UCSD-AML1 (cell line): ENCODE results near the gene ZNF773.
A peak's percentile ranks its signal among the peaks of the same experiment; 100 is the strongest.
"Not testable (repeated sequence)": the region's sequence is repeated elsewhere in the genome, so short reads cannot be mapped to it uniquely, and the experiment has no call there.

Source experiments
- DNase-seq: peaks from one replicate; lab custom pipeline; 2025; ENCODE audit not compliant: unreplicated experiment; lab: John Stamatoyannopoulos, UW

The ZNF773 gene

DNA sequence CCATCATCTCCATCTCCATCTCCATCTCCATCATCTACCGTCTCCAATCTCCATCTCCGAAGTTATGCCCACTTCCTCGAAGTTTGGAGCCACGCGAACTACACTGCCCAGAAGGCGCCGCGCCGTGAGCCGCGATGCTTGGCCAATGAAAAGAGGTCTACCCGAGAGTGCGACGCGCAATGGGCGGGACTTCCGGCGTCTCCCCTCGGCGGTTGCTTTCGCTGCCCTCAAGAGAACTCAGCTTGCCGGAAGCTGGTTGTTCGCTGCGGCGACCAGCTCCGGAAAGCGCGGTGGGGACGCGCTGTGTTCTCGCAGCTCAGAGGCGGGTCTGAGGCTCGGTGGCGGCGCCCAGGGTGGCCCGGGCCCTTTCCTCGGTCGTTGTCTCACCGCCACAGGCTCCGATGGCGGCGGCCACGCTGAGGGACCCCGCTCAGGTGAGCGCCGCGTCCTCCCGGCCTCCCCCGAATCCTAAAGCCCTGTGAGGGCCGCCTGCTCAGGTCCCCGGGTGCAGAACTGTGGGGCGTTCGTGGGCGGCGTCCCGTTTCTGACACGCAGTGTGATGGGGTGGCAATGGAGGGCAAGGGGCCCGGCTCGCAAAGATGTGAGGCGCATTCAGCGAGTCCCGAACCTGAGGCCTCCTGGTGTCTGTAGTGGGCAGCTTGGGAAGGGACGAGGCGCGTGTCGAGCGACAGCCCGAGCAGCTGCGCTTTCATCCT lies at the start of gene ZNF773:
Gene ZNF773, plus strand, starts transcription at position 259 of the 716 bp plus-strand sequence. Its CDS starts 143 bp downstream, at position 402.
- DNase-seq = peak; percentile 96

DNA sequence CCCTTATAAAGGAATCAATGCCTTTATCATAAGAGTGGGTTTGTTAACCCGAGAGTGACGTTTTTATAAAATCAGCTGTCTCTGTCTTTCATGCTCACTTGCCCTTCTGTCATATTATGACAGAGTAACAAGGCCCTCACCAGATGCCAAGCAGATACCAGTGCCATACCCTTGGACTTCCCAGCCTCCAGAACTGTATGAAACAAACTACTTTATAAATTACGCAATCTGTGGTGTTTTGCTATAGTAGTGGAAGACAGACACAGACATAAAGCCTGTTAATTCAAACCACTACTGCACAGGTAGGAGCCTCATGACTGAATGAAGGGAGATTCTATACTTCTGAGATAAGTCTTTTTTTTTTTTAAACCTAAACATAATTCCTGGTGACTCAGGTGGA lies 47.4 kb upstream of the ZNF773 start:
- no peak for DNase-seq

DNA sequence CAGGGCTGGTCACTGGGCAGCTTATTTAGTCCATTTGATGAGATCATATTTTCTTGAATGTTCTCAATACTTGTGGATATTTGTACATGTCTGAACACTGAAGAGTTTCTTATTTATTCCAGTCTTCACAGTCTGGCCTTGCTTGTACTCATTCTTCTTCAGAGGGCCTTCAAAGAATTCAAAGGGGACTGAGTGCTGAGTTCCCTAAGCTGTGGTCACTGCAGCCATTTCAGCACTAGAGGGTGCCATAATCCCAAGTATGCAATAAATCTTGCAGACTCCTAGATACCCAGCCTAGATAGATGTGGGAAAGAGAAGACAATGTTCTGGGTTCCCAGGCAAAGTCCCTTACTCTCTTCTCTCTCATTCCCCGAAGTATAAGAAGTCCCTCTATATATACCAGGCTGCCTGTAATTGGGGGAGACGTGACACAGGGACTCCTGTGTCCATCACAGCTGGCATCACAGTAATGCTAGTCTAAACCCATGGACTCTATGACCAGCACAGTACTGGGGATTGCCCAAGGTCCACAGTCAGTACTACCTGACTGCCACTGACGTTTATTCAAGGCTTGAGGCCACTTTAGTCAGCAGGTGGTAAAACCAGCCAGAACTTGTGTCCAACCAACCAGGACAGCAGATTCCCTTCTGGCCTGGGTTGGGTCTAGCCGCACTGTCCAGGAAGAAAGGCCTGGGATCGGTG lies 33.9 kb upstream of the ZNF773 start:
- DNase-seq = peak; percentile 28

DNA sequence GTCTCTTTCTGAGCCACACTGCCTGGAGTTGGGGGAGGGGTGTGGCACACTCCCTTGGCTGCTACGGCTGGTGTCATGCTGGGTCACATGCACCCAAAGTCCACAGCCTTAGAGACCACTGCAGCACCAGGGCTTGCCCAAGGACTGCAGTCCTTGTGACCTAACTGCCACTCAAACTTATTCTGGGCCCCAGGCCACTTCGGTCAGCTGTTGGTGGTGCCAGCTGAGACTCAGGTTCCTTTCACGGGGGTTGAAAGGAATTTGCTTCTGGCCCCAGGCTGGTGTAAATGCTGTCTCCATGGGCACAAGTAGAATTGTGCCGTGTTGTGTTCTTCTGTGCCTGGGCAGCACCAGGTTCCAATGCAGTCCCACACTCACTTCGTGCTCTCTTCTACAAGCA lies 33.2 kb upstream of the ZNF773 start:
- DNase-seq = no peak

DNA sequence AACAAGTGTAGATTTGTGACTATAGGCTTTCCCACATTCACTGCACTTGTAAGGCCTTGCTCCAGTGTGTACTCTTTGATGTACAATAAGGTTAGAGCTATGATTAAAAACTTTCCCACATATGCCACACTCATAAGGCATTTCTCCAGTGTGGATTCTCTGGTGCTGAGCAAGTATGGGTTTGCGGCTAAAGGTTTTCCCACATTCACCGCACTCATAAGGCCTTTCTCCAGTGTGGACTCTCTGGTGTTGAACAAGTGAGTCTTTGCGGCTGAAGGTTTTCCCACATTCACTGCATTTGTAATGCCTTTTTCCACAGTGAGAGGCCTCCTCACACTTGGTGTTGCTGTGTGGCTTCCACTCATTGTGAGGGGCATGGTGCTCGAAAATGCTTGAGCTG lies 26.1 kb upstream of the ZNF773 start:
- no peak for DNase-seq

DNA sequence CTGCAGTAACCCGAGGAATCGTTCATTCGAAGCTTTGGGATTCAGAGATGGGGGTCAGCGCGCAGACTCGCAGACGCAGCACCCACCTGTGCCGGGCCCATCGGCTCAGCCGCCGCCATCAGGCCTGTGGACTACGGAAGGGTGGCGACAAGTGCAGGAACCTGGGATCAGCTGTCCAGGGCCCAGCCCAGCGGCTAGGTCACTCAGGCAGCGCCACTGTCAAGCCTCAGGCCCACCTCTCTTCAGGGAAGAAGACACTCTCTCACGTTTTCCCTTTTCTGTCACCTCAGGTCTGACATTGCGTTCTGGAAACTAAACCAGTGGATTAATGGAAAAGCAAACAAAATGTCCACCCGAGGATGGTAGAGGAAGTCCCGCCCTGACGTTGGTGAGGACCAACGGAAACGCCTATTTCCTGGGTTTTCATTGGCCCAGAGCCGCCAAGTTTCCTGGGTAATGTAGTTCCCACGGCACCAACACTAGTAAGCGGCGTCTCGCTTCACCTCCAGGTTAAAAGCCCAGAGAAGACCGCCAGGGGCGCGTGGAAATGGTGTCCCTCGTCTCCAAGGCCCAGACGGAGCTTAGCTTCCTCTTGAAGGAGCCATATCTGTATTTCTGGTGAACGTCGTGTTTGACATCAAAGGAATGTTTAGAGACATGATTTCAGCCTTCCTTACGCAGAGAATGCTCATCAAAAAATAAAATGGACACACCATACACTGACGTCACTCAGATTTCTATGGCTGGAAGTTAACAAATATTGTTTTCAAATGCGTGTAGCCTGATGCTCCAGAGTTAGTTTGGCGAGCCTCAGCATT lies 22.3 kb upstream of the ZNF773 start, which contains the start of gene ZNF772:
Gene ZNF772, minus strand, starts transcription at position 376 of the 818 bp plus-strand sequence. Its CDS starts 257 bp downstream, at position 119.
- DNase-seq = peak; percentile 84

DNA sequence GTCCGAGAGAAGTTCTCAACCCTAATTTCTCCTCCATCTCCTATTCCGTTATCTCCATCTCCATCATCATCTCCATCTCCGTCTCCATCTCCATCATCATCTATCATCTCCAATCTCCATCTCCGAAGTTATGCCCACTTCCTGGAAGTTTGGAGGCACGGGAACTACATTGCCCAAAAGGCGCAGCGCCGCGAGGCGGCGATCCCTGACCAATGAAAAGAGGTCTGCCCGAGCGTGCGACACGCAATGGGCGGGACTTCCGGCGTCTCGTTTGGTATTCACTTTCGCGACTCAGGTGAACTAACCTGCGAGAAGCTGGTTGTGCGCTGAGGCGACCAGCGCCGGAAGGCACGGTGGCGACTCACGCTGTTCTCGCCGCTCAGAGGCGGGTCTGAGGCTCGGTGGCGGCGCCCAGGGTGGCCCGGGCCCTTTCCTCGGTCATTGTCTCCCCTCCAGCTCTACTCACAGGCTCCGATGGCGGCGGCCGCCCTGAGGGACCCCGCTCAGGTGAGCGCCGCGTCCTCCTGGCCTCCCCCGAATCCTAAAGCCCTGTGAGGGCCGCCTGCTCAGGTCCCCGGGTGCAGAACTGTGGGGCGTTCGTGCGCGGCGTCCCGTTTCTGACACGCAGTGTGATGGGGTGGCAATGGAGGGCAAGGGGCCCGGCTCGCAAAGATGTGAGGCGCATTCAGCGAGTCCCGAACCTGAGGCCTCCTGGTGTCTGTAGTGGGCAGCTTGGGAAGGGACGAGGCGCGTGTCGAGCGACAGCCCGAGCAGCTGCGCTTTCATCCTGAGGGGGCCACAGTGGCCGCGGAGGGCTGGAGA lies 12.1 kb upstream of the ZNF773 start, which contains the start of gene ZNF419:
Gene ZNF419, plus strand, starts transcription at position 274 of the 822 bp plus-strand sequence. Its CDS starts 201 bp downstream, at position 475.
- peak; percentile 86 for DNase-seq

DNA sequence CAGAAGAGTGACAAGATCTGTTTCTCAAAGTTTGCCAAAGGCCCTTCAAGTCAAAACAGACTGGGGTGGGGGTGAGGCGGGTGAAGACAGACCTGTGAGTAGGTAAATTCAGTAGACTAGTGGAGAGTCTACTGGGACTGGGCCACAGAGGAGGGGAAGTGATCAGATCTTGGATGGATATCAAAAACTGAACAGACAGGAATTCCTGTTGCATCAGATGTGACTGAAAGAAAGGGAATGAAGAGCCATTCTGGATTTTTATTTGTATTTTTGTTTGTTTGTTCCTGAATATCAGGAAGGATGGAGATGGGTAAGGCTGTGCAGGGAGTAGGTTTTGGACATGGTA lies 11.5 kb upstream of the ZNF773 start:
- DNase-seq = not testable (repeated sequence)

DNA sequence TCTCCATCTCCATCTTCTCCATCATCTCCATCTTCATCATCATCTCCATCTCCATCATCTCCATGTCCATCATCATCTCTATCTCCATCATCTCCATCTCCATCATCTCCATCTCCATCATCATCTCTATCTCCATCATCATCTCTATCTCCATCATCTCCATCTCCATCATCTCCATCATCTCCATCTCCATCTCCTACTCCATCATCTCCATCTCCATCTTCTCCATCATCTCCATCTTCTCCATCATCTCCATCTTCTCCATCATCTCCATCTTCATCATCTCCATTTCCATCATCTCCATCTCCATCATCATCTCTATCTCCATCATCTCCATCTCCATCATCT lies 432 bp upstream of the ZNF773 start:
- DNase-seq = not testable (repeated sequence)

DNA sequence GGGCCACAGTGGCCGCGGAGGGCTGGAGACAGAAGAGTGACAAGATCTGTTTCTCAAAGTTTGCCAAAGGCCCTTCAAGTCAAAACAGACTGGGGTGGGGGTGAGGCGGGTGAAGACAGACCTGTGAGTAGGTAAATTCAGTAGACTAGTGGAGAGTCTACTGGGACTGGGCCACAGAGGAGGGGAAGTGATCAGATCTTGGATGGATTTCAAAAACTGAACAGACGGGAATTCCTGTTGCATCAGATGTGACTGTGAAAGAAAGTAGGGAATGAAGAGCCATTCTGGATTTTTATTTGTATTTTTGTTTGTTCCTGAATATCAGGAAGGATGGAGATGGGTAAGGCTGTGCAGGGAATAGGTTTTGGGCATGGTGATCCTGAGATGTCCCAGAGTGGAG lies 662 bp downstream of the ZNF773 start:
- not testable (repeated sequence) for DNase-seq

DNA sequence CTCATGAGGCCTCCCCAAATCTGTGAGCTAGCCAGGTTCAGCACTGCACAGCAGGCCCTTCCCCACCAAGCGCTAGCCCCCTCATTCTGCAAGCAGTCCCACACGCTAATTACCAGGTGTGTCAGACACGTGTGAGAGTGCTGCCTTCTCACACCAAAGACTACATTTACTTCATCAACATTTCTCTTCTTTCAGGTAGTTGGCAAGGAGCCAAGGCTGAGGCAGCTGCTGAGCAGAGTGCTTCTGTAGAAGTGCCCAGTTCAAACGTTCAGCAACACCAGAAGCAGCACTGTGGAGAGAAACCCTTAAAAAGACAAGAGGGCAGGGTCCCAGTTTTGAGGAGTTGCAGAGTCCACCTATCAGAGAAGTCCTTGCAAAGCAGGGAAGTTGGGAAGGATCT lies 6.4 kb downstream of the ZNF773 start:
- DNase-seq = no peak

DNA sequence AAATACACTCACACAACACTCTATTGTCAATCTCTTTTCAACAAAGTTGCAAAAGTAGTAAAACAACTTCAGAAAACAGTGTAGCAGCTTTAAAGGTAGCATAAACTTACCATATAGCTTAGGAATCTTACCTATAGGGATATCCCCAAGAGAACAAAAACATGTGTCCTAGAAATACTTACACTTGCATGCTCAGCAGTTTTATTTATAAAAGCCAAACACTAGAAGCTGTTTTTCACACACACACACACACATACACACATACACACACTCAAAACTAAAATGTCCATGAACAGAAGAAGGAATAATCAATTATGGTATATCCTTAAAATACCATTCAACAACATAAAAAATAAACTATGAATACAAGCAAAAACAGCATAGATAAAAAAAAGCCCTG lies 11.7 kb downstream of the ZNF773 start:
- DNase-seq = no peak

DNA sequence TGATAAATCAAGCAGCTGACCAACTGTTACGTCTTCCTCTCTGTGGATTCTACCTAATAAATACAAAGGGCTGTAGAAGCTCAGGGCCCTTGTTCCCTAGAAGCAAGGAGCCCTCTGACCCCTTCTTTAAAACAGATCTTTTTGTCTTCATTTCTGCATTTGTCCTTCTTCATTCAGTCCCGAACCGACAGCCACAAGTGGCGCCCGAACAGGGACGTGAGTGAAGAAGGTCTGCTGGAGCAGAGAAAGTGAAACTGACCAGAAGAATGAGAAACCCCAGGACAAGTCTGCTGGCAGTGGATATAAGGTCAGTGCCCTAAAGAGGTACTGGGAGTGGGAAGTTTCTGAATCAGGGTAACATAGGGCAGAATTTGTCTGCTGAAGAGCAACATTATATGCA lies 13.1 kb downstream of the ZNF773 start:
- DNase-seq = no peak

DNA sequence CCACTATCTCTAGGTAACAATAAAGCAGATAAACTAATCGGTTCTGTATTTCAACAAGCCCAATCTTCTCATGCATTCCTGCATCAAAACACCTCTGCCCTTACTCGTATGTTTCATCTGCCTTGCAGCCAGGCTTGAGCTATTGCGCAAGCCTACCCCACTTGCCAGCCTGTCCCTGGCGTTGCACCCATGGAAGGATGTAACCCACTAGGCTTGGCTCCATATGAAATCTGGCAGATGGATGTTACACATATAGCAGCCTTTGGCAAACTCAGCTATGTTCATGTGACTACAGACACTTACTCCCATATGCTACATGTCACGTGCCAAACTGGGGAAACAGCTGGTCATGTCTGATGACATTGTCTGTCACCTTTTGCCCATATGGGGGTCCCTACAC lies 15.5 kb downstream of the ZNF773 start:
- DNase-seq = no peak

DNA sequence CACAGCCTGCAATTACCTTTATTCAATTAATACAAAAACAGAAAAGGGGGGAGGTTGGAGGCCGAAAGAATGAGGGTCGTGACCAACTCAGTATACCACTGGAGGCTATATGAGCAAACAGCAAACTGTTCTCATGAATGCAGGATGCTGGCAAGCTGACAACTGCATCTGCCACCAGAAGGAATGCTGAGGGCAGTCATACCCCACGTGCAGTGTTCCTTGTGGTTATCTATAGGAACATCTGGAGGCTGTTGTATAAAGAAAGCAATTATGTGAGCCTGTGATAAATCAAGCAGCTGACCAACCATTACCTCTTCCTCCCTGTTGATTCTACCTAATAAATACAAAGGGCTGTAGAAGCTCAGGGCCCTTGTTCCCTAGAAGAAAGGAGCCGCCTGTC lies 18.3 kb downstream of the ZNF773 start:
- not testable (repeated sequence) for DNase-seq

DNA sequence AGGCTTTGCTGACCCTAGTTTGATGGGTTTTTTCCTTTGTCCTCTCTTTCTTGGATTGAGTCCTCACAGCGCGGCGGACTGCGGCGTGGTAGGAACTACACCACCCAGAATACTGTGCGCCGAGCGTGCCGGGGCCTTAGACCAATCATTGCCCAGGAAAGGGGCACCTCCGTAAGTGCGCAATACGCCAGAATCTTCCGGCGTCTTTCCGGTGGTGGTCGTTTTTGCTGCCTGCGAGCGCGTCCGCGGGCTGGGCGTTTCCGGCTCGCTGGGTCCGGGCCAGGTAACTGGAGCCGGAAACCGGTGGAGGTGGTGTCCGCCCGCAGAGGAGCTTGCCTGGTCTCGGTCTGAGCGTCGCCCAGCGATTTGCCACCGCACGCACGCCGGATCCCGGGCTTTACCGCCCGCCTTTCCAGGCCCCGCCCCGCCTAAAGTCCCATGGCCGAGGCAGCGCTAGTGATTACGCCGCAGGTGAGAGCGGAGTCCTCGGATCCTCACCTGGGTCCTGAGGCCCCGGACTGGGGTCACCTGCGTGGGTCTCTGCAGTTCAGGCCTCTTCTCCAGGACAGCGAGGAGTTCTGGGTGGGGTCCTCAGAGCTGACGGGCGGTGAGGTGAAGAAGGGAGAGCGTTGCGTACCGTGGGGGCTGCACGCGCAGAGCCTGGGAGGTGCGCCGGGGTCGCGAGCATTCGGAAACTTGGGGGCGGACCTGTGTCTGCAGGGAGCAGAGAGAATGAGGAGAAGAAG lies 27.6 kb downstream of the ZNF773 start, which contains the start of gene ZNF549:
Gene ZNF549, plus strand, starts transcription at position 221 of the 746 bp plus-strand sequence. Its CDS starts 218 bp downstream, at position 439.
- peak; percentile 86 for DNase-seq

DNA sequence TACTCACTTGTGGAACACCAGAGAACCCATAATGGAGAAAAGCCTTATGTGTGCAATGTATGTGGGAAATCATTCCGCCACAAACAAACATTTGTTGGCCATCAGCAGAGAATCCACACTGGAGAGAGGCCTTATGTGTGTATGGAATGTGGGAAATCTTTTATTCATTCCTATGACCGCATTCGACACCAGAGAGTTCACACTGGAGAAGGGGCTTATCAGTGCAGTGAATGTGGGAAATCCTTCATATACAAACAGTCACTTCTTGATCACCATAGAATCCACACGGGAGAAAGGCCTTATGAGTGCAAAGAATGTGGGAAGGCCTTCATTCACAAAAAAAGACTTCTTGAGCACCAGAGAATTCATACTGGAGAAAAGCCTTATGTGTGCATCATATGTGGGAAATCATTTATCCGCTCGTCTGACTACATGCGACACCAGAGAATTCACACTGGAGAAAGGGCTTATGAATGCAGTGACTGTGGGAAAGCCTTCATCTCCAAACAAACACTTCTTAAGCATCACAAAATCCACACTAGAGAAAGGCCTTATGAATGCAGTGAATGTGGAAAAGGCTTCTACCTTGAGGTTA lies 38.3 kb downstream of the ZNF773 start:
- no peak for DNase-seq

DNA sequence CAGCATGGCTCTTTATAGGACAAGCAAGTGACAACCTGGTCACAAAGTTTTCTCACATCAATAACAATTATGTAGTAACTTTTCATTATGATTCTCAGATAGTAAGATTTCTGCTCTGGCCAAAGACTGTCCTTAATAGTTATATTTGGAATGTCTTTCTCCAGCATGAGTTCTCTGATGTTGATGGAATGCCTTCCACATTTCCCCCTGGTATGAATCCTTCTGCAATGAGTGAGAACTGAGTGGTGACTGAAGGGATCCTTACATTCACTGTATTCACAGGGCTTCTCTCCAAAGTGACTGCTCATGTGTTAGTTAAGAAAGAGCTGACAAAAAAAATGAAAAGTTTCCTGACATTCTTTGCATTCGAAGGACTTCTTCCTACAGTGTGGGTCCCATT lies 46.8 kb downstream of the ZNF773 start:
- DNase-seq = no peak

DNA sequence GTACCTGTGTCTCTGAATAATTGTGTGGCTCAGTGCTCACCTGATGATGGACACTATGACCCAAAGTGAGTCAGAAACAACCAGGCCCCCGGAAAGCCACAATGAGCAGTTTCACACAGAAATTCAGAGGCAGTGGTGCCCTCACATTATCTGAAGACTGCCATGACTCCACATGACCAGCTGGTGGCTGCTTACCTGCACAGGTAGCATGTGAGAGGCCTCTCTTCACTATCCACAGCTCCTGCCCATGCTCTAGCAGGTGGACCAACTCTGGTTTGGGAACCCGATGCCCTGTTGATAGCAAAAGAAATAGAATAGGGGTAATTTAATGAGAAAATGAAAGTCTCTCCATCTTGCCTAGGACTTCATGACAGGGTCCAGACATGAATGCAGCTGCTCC lies 52.7 kb downstream of the ZNF773 start:
- no peak for DNase-seq

DNA sequence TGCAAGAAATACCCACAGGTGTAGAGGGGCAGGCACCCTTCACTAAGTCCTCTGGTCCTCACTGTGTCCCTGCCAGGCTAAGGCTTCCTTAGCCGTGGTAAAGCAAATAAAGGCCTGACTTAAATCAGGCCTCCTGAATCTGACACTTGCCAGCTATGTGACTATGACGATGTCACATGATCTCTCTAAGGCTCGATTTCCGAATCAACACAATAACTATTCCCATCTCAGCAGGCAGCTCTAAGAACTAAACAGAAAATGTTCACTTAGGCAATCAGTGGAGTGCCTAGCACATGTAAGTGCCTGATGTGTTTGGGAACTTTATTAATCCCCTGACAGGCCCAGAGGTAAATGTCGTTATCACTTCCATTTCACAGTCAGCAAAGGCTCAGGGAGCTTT lies 57.9 kb downstream of the ZNF773 start:
- no peak for DNase-seq
